ENCODE data around the gene VWDE. TPM values are rescaled to one million over a fixed set of nuclear protein-coding genes. Genes with fewer than 3 reads are reported as not detected.

Gene VWDE
- total RNA-seq, result 0.14 TPM in 1 of 2 replicates, not detected in the other

GRCh38 chr7:12403287-12404181 lies at the start of gene VWDE:
VWDE (minus strand) TSS chr7:12403865; CDS start chr7:12403716, 149 bp downstream.

Other genes with a start within 250 kb of the VWDE start
- 91.8 and 97.4 TPM in 2 replicates for gene TMEM106B, start 192.6 kb downstream of the VWDE start, total RNA-seq
- 1.8 and 3.6 TPM in 2 replicates for gene SCIN, start 166.9 kb upstream of the VWDE start, total RNA-seq

All from placental pericyte (primary cell).